GM12878 (cell line): Measurements from ENCODE around the gene MARCHF9. TPM values are rescaled to one million over a fixed set of nuclear protein-coding genes. Genes with fewer than 3 reads are reported as not detected.

Experiments
- SMAD1 ChIP-seq: fragments of 450-650 bp; IDR thresholded peaks from 2 replicates; pipeline ENCODE4 v1.6.1; 2018; ENCODE audit warnings: mild to moderate bottlenecking, low read depth; ENCODE audit not compliant: partially characterized antibody
- ZBTB4 ChIP-seq: fragments of 450-650 bp; formaldehyde crosslinking; IDR thresholded peaks from 2 replicates; pipeline ENCODE4 v1.4.0; 2022; ENCODE audit warnings: mild to moderate bottlenecking, moderate library complexity
- ZNF274 ChIP-seq: IDR thresholded peaks from one replicate; pipeline ENCODE4 v1.8.0; 2011; ENCODE audit not compliant: insufficient read length, insufficient read depth
- ZNF622 ChIP-seq: fragments of 450-650 bp; IDR thresholded peaks from 2 replicates; pipeline ENCODE4 v1.6.1; 2017; ENCODE audit warnings: mild to moderate bottlenecking, inconsistent platforms
- polyA plus RNA-seq, 11 experiments: library from polyadenylated mRNA; depleted of rRNA in 4 of 11; unstranded in 6 of 11; stranded (reverse) in 5 of 11; fragments of >200 nt; fragmentation: Nextera tagmentation in 4 of 11; fragmentation: Illumina TruSeq in 1 of 11; extraction: Ambion mirVana in 4 of 11; extraction: Trizol in 1 of 11; gene quantifications; 1 replicate in 1 of 11; 2 replicates in 10 of 11; pipeline versions ENCODE4 v1.2.1 to v1.2.3, GENCODE V29; 2011 to 2016; ENCODE audit warnings: inconsistent platforms in 2 of 11, missing spikeins in 2 of 11, low read depth in 1 of 11
- total RNA-seq, 4 experiments: library from RNA; depleted of rRNA in 3 of 4; stranded (reverse); fragments of >200 nt in 3 of 4; fragmentation: Illumina TruSeq in 1 of 4; extraction: Trizol in 1 of 4; gene quantifications; 2 replicates each; pipeline versions ENCODE4 v1.2.1 to v1.2.3, GENCODE V29; 2013 to 2021
- TF ChIP-seq, protein P1 (sequence below): fragments of 150-350 bp; IDR thresholded peaks from 2 replicates; pipeline ENCODE4 v1.6.1; 2014; ENCODE audit warnings: mild to moderate bottlenecking, low read depth, low read length
- TF ChIP-seq, protein P2 (sequence below): fragments of 450-650 bp; IDR thresholded peaks from 2 replicates; pipeline ENCODE4 v1.6.1; 2017; ENCODE audit warnings: mild to moderate bottlenecking

The MARCHF9 gene
- total and polyA plus RNA-seq, 10 of the 15 experiments (the other 5 are each of a cell fraction or from before 2014, with no cell fraction given): 2.4 to 29.3 (median 13.0) TPM

DNA sequence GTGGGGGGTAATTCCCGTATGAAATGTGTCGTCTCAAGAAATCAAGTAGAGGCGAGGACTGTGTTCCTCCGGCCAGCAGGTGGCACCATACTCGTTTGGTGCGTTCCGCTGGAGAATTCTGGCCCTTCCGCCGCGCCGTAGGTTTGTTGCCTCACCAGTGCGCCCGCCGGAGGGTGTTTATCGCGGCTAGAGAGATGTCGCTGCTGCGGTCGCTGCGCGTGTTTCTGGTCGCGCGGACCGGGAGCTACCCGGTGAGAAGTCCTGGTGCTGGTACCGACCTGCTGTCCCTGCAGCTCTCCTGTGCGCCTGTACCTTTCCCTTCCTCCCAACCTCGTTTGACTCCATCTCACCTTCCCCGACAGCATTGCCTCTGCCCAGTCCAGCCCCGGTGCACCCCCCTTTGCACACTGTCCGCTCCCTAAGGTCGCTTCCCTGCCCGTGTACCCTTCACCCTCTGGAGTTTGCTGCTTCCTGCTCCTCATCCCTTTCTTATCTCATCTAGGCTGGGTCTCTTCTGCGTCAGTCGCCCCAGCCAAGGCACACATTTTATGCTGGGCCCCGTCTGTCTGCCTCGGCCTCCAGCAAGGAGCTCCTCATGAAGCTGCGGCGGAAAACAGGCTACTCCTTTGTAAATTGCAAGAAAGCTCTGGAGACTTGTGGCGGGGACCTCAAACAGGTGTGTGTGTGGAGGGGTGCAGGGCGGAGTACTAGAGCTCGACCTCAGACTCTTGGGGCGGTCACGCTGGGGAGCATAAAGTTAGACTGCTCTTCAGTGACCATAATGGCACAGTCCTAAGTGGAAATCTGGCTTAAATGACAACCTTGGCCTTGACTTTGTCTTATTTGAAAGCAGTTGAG lies 27.9 kb downstream of the MARCHF9 start, which contains the start of gene TSFM (continued):
- TF ChIP-seq ZBTB4 (CRISPR knock-in tag) (no peak), ZNF274 (no peak), ZNF622 (no peak), SMAD1 (no peak)
- TF ChIP-seq, protein P1, sequence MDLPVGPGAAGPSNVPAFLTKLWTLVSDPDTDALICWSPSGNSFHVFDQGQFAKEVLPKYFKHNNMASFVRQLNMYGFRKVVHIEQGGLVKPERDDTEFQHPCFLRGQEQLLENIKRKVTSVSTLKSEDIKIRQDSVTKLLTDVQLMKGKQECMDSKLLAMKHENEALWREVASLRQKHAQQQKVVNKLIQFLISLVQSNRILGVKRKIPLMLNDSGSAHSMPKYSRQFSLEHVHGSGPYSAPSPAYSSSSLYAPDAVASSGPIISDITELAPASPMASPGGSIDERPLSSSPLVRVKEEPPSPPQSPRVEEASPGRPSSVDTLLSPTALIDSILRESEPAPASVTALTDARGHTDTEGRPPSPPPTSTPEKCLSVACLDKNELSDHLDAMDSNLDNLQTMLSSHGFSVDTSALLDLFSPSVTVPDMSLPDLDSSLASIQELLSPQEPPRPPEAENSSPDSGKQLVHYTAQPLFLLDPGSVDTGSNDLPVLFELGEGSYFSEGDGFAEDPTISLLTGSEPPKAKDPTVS: peak; percentile 64; the same call in 1 of the 2 replicates
- TF ChIP-seq, protein P2, sequence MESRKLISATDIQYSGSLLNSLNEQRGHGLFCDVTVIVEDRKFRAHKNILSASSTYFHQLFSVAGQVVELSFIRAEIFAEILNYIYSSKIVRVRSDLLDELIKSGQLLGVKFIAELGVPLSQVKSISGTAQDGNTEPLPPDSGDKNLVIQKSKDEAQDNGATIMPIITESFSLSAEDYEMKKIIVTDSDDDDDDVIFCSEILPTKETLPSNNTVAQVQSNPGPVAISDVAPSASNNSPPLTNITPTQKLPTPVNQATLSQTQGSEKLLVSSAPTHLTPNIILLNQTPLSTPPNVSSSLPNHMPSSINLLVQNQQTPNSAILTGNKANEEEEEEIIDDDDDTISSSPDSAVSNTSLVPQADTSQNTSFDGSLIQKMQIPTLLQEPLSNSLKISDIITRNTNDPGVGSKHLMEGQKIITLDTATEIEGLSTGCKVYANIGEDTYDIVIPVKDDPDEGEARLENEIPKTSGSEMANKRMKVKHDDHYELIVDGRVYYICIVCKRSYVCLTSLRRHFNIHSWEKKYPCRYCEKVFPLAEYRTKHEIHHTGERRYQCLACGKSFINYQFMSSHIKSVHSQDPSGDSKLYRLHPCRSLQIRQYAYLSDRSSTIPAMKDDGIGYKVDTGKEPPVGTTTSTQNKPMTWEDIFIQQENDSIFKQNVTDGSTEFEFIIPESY: no peak
